Liver (tissue), 9 donors: Measurements from ENCODE around the gene ZNF536. TPM values are rescaled to one million over a fixed set of nuclear protein-coding genes. Genes with fewer than 3 reads are reported as not detected.

ENCODE experiments used
- DNase-seq: peaks from one replicate; pipeline ENCODE4 v3.0.0-alpha.2; 2017; ENCODE audit warnings: low spot score
- H3K27ac ChIP-seq, 2 donors: one replicate each; pipeline ENCODE4 v1.7.0; 2013; ENCODE audit warnings: inconsistent platforms in 2 of 2, low read length in 2 of 2, control low read depth in 1 of 2, low read depth in 1 of 2, mild to moderate bottlenecking in 1 of 2
- H3K27me3 ChIP-seq, 4 donors: one replicate each; pipeline versions ENCODE4 v1.6.1 to v1.7.0; 2013; ENCODE audit warnings: low read length in 3 of 4, inconsistent platforms in 1 of 4, mild to moderate bottlenecking in 1 of 4, moderate library complexity in 1 of 4; ENCODE audit not compliant: control insufficient read depth in 4 of 4, insufficient read depth in 4 of 4
- H3K36me3 ChIP-seq, 4 donors: one replicate each; pipeline versions ENCODE4 v1.6.1 to v1.7.0; 2013; ENCODE audit warnings: low read length in 3 of 4, mild to moderate bottlenecking in 3 of 4, low read depth in 1 of 4, moderate library complexity in 1 of 4; ENCODE audit not compliant: control insufficient read depth in 4 of 4, insufficient read depth in 3 of 4
- H3K4me1 ChIP-seq, 4 donors: one replicate each; pipeline versions ENCODE4 v1.6.1 to v1.7.0; 2013; ENCODE audit warnings: low read length in 3 of 4, mild to moderate bottlenecking in 3 of 4, moderate library complexity in 1 of 4; ENCODE audit not compliant: control insufficient read depth in 4 of 4, insufficient read depth in 4 of 4
- H3K4me3 ChIP-seq, 3 donors: one replicate each; pipeline versions ENCODE4 v1.6.1 to v1.7.0; 2013; ENCODE audit warnings: low read length in 3 of 3, control low read depth in 1 of 3, low read depth in 1 of 3, mild to moderate bottlenecking in 1 of 3
- H3K9ac ChIP-seq, 2 donors: one replicate each; pipeline ENCODE4 v1.7.0; 2013; ENCODE audit warnings: low read length in 2 of 2, mild to moderate bottlenecking in 2 of 2, moderate library complexity in 2 of 2, control low read depth in 1 of 2, low read depth in 1 of 2
- H3K9me3 ChIP-seq, 4 donors: one replicate each; pipeline versions ENCODE4 v1.6.1 to v1.7.0; 2013; ENCODE audit warnings: low read length in 3 of 4; ENCODE audit not compliant: control insufficient read depth in 4 of 4
- EGR1 ChIP-seq, 2 donors: IDR thresholded peaks; 2 replicates each; pipeline ENCODE4 v1.6.1; 2016 to 2018; ENCODE audit warnings: antibody characterized with exemption in 2 of 2, low read depth in 2 of 2
- FOXA1 ChIP-seq: IDR thresholded peaks from 2 replicates; pipeline ENCODE4 v1.6.1; 2016; ENCODE audit warnings: antibody characterized with exemption
- FOXA2 ChIP-seq: IDR thresholded peaks from 2 replicates; pipeline ENCODE4 v1.6.1; 2016; ENCODE audit warnings: antibody characterized with exemption
- GABPA ChIP-seq, 2 donors: IDR thresholded peaks in 1 of 2; conservative IDR thresholded peaks in 1 of 2; 2 replicates each; pipeline ENCODE4 v1.6.1; 2016; ENCODE audit warnings: antibody characterized with exemption in 2 of 2, mild to moderate bottlenecking in 1 of 2, moderate library complexity in 1 of 2
- HNF4A ChIP-seq, 2 donors: conservative IDR thresholded peaks; 2 replicates each; pipeline ENCODE4 v1.6.1; 2016; ENCODE audit warnings: antibody characterized with exemption in 2 of 2, mild to moderate bottlenecking in 2 of 2
- HNF4G ChIP-seq: IDR thresholded peaks from 2 replicates; pipeline ENCODE4 v1.6.1; 2016; ENCODE audit warnings: antibody characterized with exemption
- JUND ChIP-seq, 2 donors: IDR thresholded peaks; 2 replicates each; pipeline ENCODE4 v1.6.1; 2016; ENCODE audit warnings: antibody characterized with exemption in 2 of 2
- NR2F2 ChIP-seq: IDR thresholded peaks from 2 replicates; pipeline ENCODE4 v1.6.1; 2016; ENCODE audit warnings: antibody characterized with exemption
- RAD21 ChIP-seq, 2 donors: IDR thresholded peaks; 2 replicates each; pipeline ENCODE4 v1.6.1; 2016; ENCODE audit warnings: antibody characterized with exemption in 2 of 2, mild to moderate bottlenecking in 2 of 2
- TAF1 ChIP-seq: conservative IDR thresholded peaks from 2 replicates; pipeline ENCODE4 v1.6.1; 2016; ENCODE audit warnings: antibody characterized with exemption, mild to moderate bottlenecking
- YY1 ChIP-seq: IDR thresholded peaks from 2 replicates; pipeline ENCODE4 v1.6.1; 2016; ENCODE audit warnings: antibody characterized with exemption, mild to moderate bottlenecking
- WGBS: extraction: QIAGEN DNeasy Blood & Tissue Kit; methylation state at CpG from one replicate; pipeline ENCODE4 v1.1.7; 2013; 5-methylcytosine and 5-hydroxymethylcytosine counted together
- polyA plus RNA-seq, 2 donors: library from polyadenylated mRNA; stranded (reverse) in 1 of 2; unstranded in 1 of 2; fragments of 200-250 nt in 1 of 2; fragments of >200 nt in 1 of 2; fragmentation: Nextera tagmentation in 1 of 2; extraction: Ambion mirVana in 1 of 2; gene quantifications; one replicate each; pipeline versions ENCODE4 v1.2.1 to v1.2.3, GENCODE V29; 2013 to 2015
- total RNA-seq, 2 donors: library from RNA; depleted of rRNA; stranded (reverse); fragments of >200 nt; gene quantifications; one replicate each; pipeline ENCODE4 v1.2.3, GENCODE V29; 2014
- TF ChIP-seq, protein P1 (sequence below): IDR thresholded peaks from 2 replicates; pipeline ENCODE4 v1.6.1; 2016; ENCODE audit warnings: antibody characterized with exemption, mild to moderate bottlenecking
- TF ChIP-seq, protein P2 (sequence below): IDR thresholded peaks from 2 replicates; pipeline ENCODE4 v1.6.1; 2016; ENCODE audit warnings: antibody characterized with exemption
- TF ChIP-seq, protein P3 (sequence below): IDR thresholded peaks from 2 replicates; pipeline ENCODE4 v1.6.1; 2016; ENCODE audit warnings: antibody characterized with exemption
- TF ChIP-seq, protein P4 (sequence below): IDR thresholded peaks from 2 replicates; pipeline ENCODE4 v1.6.1; 2016; ENCODE audit warnings: antibody characterized with exemption
- TF ChIP-seq, protein P5 (sequence below): fragments of 150-350 bp; IDR thresholded peaks from 2 replicates; pipeline ENCODE4 v1.5.1; 2017; ENCODE audit warnings: improper control_type of control experiment, low read depth, low read length; ENCODE audit not compliant: missing input control
- donor health status: healthy.
- donor health status: healthy.
- donor health status: healthy.
- donor health status: healthy.
- donor health status: healthy.

ZNF536 gene
- total and polyA plus RNA-seq, 4 donors, result 0.02 to 0.17 (median 0.08) TPM

DNA sequence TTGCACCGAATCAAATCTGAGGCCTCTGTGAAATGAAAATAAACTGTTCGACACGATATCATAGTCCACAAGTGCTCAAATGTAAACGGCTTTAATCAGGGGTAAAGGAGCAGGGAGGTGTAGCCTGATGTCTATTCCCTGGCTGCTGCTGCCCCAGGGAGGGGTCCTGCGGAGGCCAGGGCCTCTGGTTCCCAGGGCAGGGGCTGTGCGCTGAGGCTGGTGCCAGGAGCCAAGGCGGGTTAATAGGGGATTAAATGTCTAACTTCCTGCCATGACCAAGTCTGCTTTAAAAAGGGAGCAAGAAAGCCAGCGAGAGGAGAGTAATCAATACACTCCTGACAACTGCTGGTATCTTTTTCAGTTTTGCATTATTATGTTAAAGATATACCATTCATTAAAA lies 59.4 kb downstream of the ZNF536 start:
- TF ChIP-seq FOXA1 (no peak), HNF4G (no peak), YY1 (no peak), FOXA2 (no peak), GABPA (IDR thresholded peaks at IDR 0.05 in 1 of 2, conservative IDR thresholded peaks at IDR 0.05 in 1 of 2) (no peak), HNF4A (conservative IDR thresholded peaks at IDR 0.05) (no peak), RAD21 (IDR thresholded peaks at IDR 0.05) (no peak), NR2F2 (no peak), JUND (IDR thresholded peaks at IDR 0.05) (no peak), TAF1 (no peak), EGR1 (IDR thresholded peaks at IDR 0.05; ENCODE audit: low read depth in 2 of 2) (no peak)
- TF ChIP-seq, protein P1, sequence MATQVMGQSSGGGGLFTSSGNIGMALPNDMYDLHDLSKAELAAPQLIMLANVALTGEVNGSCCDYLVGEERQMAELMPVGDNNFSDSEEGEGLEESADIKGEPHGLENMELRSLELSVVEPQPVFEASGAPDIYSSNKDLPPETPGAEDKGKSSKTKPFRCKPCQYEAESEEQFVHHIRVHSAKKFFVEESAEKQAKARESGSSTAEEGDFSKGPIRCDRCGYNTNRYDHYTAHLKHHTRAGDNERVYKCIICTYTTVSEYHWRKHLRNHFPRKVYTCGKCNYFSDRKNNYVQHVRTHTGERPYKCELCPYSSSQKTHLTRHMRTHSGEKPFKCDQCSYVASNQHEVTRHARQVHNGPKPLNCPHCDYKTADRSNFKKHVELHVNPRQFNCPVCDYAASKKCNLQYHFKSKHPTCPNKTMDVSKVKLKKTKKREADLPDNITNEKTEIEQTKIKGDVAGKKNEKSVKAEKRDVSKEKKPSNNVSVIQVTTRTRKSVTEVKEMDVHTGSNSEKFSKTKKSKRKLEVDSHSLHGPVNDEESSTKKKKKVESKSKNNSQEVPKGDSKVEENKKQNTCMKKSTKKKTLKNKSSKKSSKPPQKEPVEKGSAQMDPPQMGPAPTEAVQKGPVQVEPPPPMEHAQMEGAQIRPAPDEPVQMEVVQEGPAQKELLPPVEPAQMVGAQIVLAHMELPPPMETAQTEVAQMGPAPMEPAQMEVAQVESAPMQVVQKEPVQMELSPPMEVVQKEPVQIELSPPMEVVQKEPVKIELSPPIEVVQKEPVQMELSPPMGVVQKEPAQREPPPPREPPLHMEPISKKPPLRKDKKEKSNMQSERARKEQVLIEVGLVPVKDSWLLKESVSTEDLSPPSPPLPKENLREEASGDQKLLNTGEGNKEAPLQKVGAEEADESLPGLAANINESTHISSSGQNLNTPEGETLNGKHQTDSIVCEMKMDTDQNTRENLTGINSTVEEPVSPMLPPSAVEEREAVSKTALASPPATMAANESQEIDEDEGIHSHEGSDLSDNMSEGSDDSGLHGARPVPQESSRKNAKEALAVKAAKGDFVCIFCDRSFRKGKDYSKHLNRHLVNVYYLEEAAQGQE, result no peak
- TF ChIP-seq, protein P2, sequence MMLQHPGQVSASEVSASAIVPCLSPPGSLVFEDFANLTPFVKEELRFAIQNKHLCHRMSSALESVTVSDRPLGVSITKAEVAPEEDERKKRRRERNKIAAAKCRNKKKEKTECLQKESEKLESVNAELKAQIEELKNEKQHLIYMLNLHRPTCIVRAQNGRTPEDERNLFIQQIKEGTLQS, result no peak
- TF ChIP-seq, protein P3, sequence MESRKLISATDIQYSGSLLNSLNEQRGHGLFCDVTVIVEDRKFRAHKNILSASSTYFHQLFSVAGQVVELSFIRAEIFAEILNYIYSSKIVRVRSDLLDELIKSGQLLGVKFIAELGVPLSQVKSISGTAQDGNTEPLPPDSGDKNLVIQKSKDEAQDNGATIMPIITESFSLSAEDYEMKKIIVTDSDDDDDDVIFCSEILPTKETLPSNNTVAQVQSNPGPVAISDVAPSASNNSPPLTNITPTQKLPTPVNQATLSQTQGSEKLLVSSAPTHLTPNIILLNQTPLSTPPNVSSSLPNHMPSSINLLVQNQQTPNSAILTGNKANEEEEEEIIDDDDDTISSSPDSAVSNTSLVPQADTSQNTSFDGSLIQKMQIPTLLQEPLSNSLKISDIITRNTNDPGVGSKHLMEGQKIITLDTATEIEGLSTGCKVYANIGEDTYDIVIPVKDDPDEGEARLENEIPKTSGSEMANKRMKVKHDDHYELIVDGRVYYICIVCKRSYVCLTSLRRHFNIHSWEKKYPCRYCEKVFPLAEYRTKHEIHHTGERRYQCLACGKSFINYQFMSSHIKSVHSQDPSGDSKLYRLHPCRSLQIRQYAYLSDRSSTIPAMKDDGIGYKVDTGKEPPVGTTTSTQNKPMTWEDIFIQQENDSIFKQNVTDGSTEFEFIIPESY, result no peak
- TF ChIP-seq, protein P4, sequence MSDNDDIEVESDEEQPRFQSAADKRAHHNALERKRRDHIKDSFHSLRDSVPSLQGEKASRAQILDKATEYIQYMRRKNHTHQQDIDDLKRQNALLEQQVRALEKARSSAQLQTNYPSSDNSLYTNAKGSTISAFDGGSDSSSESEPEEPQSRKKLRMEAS, result no peak
- TF ChIP-seq, protein P5, sequence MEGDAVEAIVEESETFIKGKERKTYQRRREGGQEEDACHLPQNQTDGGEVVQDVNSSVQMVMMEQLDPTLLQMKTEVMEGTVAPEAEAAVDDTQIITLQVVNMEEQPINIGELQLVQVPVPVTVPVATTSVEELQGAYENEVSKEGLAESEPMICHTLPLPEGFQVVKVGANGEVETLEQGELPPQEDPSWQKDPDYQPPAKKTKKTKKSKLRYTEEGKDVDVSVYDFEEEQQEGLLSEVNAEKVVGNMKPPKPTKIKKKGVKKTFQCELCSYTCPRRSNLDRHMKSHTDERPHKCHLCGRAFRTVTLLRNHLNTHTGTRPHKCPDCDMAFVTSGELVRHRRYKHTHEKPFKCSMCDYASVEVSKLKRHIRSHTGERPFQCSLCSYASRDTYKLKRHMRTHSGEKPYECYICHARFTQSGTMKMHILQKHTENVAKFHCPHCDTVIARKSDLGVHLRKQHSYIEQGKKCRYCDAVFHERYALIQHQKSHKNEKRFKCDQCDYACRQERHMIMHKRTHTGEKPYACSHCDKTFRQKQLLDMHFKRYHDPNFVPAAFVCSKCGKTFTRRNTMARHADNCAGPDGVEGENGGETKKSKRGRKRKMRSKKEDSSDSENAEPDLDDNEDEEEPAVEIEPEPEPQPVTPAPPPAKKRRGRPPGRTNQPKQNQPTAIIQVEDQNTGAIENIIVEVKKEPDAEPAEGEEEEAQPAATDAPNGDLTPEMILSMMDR, result no peak
- no peak for DNase-seq
- WGBS, result 73% methylated on average over 8 of the region's 8 CpGs

More for the DNA sequence above, 59.4 kb downstream of the ZNF536 start:
- Histone ChIP-seq H3K4me3 (no peak overlapping the region), H3K27me3 (no peaks in the 10 kb centered on the region), H3K36me3 (no peaks in the 10 kb centered on the region), H3K4me1 (no peaks in the 10 kb centered on the region), H3K9ac (no peak overlapping the region), H3K27ac (no peak overlapping the region), H3K9me3 (peaks cover 0 to 4% (median 0%) of the 10 kb centered on the region in 4 donors)
